ENCODE measurements around the gene GTF2A1L.
"Not testable (repeated sequence)": the region's sequence is repeated elsewhere in the genome, so short reads cannot be mapped to it uniquely, and the experiment has no call there.

Gene GTF2A1L

DNA sequence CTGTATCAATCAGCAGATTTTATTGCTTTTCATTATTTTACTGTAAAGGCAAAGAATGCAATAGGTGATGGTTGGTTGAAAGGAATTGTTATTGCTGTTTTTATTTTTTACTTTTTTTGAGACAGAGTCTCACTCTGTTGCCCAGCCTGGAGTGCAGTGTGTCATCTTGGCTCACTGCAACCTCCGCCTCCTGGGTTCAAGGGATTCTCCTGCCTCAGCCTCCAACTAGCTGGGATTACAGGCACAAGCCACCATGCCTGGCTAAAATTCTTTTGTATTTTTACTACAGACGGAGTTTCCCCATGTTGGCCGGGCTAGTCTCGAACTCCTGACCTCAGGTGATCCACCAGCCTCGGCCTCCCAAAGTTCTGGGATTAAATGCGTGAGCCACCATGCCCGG is 20.9 kb upstream of the GTF2A1L start:
- not testable (repeated sequence) for H3K27ac Mint-ChIP-seq; H3K9me3 Mint-ChIP-seq; H3K36me3 Mint-ChIP-seq (ENCODE audit: low read depth); H3K27me3 Mint-ChIP-seq (ENCODE audit: low read depth); H3K4me1 Mint-ChIP-seq (ENCODE audit: low read depth); H3K4me3 Mint-ChIP-seq

DNA sequence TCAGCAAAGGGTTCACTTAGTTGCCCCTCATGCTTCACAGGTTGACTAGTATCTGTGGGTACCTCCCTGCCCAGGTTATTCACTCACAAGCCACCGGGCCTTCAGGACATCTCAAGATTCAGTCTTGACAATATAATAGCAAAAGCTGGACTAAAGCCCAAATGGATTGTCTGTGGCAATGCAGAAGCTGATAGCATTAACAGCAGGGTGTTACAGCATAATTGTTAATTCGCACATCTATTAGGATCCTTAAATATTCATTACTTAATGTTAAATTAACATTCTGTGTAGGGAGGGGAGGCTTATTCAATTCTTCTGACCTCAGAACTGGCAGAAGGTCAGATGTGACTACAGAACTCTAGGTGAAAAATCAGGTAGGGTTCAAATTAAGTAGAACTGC is 20.2 kb upstream of the GTF2A1L start:
- H3K36me3 Mint-ChIP-seq (ENCODE audit: low read depth) = no peaks in the 10 kb centered on the region
- no peaks in the 10 kb centered on the region for H3K9me3 Mint-ChIP-seq
- H3K27ac Mint-ChIP-seq = no peak overlapping the region
- H3K4me3 Mint-ChIP-seq = no peak overlapping the region
- peaks cover 4% of the 10 kb centered on the region for H3K27me3 Mint-ChIP-seq (ENCODE audit: low read depth)
- H3K4me1 Mint-ChIP-seq (ENCODE audit: low read depth) = no peaks in the 10 kb centered on the region

DNA sequence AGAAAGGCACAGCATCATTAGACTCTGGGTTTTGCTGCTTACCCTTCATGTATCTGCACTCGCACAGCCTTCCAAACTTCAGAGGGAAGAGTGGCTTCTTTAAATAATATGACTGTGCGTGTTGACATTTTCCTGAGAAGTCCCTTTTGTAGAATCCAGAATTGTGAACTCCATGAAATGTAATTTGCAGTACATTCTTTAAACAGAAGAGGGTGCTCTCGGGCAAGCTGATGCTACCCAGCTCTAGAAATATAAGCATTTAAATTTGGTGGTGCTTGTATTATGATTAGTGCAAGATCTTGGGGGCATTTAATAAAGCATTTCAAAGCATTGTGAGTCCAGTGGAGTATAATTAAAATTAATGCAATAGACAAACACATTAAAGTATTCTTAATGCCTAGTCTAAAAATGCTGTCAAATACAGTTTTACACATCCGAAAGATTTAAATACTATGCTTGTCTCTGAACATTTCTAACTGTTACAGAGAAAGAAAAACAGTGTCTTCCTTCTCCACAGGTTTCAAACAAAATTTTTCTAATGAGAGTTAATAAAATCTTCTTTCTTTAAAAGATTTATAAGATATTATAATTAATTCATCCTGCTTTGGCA is 17.3 kb upstream of the GTF2A1L start:
- no peak overlapping the region for H3K4me3 Mint-ChIP-seq
- no peak overlapping the region for H3K27ac Mint-ChIP-seq
- peaks cover 4% of the 10 kb centered on the region for H3K27me3 Mint-ChIP-seq (ENCODE audit: low read depth)
- H3K36me3 Mint-ChIP-seq (ENCODE audit: low read depth) = no peaks in the 10 kb centered on the region
- H3K9me3 Mint-ChIP-seq = no peaks in the 10 kb centered on the region
- H3K4me1 Mint-ChIP-seq (ENCODE audit: low read depth) = no peaks in the 10 kb centered on the region

DNA sequence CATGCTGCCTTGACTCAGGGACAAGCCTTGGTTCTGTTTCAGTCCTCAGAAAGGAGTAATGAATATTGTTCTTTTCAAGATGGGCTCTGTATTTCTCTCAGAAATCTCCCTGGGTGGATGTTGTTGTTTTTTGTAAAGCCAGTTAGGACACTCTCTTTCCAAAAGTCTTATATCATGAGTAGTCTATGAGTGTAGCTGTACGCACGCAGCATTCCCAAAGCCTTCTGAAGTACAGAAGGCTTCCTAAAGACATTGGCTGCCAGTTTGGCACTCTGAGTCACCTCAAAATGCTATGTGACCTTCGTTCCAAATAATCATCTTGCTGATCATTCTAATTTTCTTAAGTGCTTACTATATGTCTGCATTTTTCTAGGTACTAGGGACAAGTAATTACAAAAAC is 16.7 kb upstream of the GTF2A1L start:
- no peak overlapping the region for H3K4me3 Mint-ChIP-seq
- no peaks in the 10 kb centered on the region for H3K36me3 Mint-ChIP-seq (ENCODE audit: low read depth)
- peaks cover 4% of the 10 kb centered on the region for H3K27me3 Mint-ChIP-seq (ENCODE audit: low read depth)
- no peaks in the 10 kb centered on the region for H3K4me1 Mint-ChIP-seq (ENCODE audit: low read depth)
- H3K27ac Mint-ChIP-seq = no peak overlapping the region
- no peaks in the 10 kb centered on the region for H3K9me3 Mint-ChIP-seq

DNA sequence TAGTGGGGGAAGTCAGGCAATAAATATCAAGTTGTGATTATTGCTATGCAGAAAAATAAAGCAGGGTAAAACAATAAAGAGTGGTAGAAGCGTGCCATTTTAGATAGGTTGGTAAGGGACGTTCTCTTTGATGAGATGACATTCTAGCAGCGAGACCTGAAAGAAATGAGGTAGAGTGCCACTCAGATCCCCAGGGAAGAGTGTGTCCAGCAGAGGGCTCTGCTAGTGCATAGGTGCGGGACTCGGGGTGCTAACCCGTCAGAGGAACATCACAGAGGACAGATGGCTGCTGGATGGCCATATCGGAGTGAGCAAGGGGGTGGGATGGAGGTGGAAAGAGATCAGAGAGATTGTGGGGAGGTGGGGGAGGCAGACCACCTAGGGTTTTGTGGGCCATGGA is 16.3 kb upstream of the GTF2A1L start:
- Mint-ChIP-seq H3K27ac (no peak overlapping the region), H3K27me3 (ENCODE audit: low read depth) (peaks cover 4% of the 10 kb centered on the region)

DNA sequence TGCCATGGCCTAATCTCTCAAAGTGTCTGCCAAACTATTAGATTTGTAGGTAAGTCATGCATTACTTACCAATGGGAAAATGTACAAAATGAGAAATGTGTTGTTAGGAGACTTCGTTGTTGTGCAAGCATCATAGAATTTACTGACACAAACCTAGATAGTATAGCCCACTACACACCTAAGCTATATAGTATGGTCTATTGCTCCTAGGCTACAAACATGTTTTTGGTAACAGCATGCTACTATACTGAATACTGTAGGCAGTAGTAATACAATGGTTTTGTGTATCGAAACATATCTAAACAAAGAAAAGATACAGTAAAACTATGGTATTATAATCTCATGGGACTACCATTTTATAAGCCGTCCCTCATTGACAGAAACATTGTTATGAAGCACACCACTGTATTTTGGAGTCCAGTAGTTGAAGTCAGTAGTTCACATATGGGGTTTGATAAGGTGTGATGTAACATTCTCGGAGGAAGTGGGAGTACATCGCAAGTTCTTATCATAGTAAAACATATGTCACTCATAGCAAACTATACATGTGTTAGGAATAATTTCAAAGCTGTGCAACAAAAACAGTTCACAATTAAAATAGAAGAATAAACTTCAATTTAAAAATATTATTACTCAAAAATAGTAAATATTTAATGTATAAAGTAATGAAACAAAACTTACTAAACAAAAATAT is 12.0 kb upstream of the GTF2A1L start:
- no peak overlapping the region for H3K27ac Mint-ChIP-seq
- no peak overlapping the region for H3K4me3 Mint-ChIP-seq
- H3K36me3 Mint-ChIP-seq (ENCODE audit: low read depth) = no peaks in the 10 kb centered on the region
- H3K4me1 Mint-ChIP-seq (ENCODE audit: low read depth) = no peaks in the 10 kb centered on the region
- H3K9me3 Mint-ChIP-seq = no peaks in the 10 kb centered on the region
- peaks cover 4% of the 10 kb centered on the region for H3K27me3 Mint-ChIP-seq (ENCODE audit: low read depth)

More for the DNA sequence above, 16.3 kb upstream of the GTF2A1L start:
- H3K9me3 Mint-ChIP-seq = no peaks in the 10 kb centered on the region
- no peaks in the 10 kb centered on the region for H3K36me3 Mint-ChIP-seq (ENCODE audit: low read depth)
- H3K4me1 Mint-ChIP-seq (ENCODE audit: low read depth) = no peaks in the 10 kb centered on the region
- no peak overlapping the region for H3K4me3 Mint-ChIP-seq

DNA sequence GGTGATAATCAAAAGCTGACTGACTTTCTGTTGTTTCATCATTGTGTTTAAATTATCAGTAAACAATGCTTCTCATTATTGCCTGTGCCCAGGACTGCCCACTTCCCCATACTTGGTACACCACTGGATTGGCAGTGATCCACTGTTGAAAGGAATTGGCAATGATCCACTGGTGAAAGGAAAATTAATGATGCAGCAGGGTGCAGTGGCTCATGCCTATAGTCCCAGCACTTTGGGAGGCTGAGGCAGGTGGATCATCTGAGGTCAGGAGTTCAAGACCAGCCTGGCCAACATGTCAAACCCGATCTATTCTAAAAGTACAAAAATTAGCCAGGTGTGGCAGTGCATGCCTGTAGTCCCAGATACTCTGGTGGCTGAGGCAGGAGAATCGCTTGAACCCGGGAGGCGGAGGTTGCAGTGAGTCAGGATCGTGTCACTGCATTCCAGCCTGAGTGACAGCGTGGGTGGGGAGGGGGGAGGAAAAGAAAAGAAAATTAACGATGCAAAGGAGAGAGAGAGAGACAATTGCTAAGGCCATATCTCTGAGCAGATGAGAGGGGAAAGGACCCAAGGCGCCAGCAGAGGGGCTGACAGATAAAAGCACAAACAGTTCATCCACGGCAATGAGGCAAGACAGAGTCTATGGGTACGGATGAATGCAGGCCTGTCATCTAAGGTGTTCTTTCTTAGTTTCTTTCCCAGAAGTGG is 10.2 kb upstream of the GTF2A1L start:
- Mint-ChIP-seq H3K4me3 (no peak overlapping the region), H3K9me3 (no peaks in the 10 kb centered on the region), H3K4me1 (ENCODE audit: low read depth) (no peaks in the 10 kb centered on the region), H3K27ac (no peak overlapping the region), H3K36me3 (ENCODE audit: low read depth) (no peaks in the 10 kb centered on the region), H3K27me3 (ENCODE audit: low read depth) (peaks cover 4% of the 10 kb centered on the region)

DNA sequence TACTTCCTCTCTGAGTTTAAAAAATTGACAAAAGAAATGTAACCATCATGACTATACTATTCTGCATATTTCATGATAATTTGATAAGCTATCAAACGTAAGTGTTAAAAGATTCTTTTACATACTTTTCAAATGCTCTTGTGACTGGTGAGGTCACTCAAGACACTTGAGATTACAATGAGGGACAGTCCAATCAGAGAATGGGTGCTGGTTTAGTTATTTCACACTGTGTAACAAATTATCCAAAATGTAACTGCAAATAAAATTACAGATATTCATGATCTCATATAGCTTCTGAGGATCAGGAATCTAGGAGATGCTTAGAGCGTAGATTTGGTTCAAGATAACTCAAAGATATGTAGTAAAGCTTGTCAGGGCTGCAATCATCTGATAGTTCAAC is 4.4 kb upstream of the GTF2A1L start:
- no peaks in the 10 kb centered on the region for H3K9me3 Mint-ChIP-seq
- H3K36me3 Mint-ChIP-seq (ENCODE audit: low read depth) = no peaks in the 10 kb centered on the region
- H3K4me3 Mint-ChIP-seq = no peak overlapping the region
- H3K4me1 Mint-ChIP-seq (ENCODE audit: low read depth) = no peaks in the 10 kb centered on the region
- no peak overlapping the region for H3K27ac Mint-ChIP-seq
- H3K27me3 Mint-ChIP-seq (ENCODE audit: low read depth) = no peaks in the 10 kb centered on the region

DNA sequence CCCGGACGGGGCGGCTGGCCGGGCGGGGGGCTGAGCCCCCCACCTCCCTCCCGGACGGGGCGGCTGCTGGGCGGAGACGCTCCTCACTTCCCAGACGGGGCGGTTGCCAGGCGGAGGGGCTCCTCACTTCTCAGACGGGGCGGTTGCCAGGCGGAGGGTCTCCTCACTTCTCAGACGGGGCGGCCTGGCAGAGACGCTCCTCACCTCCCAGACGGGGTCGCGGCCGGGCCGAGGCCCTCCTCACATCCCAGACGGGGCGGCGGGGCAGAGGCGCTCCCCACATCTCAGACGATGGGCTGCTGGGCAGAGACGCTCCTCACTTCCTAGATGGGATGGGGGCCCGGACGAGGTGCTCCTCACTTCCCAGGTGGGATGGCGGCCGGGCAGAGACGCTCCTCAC is 3.1 kb upstream of the GTF2A1L start:
- not testable (repeated sequence) for H3K4me1 Mint-ChIP-seq (ENCODE audit: low read depth); H3K27ac Mint-ChIP-seq; H3K27me3 Mint-ChIP-seq (ENCODE audit: low read depth); H3K4me3 Mint-ChIP-seq; H3K9me3 Mint-ChIP-seq; H3K36me3 Mint-ChIP-seq (ENCODE audit: low read depth)

DNA sequence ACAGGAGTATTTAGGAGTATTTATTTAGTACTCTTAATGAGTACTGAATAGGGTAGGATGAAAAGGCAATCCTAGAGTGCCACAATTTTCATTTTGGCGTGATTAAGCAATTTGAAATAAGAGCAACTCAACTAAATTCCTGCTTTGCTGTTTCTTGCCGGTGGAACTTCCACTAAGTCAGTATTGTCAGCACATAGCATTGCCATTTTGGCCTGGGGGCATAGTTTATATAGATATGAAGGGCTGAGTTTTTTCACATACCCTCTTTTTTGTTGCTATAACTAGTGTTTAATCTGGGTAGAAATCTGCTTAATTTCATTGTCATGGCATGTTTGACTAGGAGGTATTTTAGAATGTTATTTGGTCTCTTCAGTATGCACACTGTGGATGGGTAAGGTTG is 1.9 kb downstream of the GTF2A1L start:
- no peak overlapping the region for H3K4me3 Mint-ChIP-seq
- H3K27me3 Mint-ChIP-seq (ENCODE audit: low read depth) = no peaks in the 10 kb centered on the region
- no peak overlapping the region for H3K27ac Mint-ChIP-seq
- no peaks in the 10 kb centered on the region for H3K9me3 Mint-ChIP-seq
- no peaks in the 10 kb centered on the region for H3K36me3 Mint-ChIP-seq (ENCODE audit: low read depth)
- H3K4me1 Mint-ChIP-seq (ENCODE audit: low read depth) = no peaks in the 10 kb centered on the region

DNA sequence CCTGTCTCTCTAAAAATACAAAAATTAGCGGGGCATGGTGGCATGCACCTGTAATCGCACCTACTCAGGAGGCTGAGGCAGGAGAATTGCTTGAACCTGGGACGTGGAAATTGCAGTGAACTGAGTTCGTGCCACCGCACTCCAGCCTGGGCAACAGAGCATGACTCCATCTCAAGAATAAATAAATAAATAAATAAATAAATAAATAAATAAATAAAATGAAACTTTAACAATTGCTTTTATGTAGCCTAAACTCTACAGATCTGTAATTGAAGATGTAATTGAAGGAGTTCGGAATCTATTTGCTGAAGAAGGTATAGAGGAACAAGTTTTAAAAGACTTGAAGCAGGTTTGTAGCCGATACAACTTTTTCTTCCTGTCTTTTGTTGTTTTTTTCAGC is 2.9 kb downstream of the GTF2A1L start:
- Mint-ChIP-seq H3K4me3 (no peak overlapping the region), H3K27ac (no peak overlapping the region), H3K36me3 (ENCODE audit: low read depth) (no peaks in the 10 kb centered on the region), H3K9me3 (no peaks in the 10 kb centered on the region), H3K27me3 (ENCODE audit: low read depth) (no peaks in the 10 kb centered on the region), H3K4me1 (ENCODE audit: low read depth) (no peaks in the 10 kb centered on the region)

DNA sequence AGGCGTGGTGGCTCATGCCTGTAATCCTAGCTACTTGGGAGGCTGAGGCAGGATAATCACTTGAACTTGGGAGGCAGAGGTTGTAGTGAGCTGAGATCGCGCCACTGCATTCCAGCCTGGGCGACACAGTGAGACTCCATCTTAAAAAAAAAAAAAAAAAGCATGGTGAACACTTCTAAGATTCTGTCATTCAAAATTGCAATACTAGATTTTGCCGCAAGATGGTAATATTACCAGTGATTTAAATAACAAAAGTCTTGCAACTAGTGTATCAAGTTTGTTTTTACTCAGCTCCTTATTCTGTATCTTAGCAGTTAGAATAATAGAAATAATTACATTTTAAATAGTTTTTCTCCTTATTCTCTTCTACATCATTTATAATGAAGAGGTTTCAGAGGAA is 5.0 kb downstream of the GTF2A1L start:
- H3K27me3 Mint-ChIP-seq (ENCODE audit: low read depth); H3K4me3 Mint-ChIP-seq; H3K9me3 Mint-ChIP-seq: not testable (repeated sequence)

DNA sequence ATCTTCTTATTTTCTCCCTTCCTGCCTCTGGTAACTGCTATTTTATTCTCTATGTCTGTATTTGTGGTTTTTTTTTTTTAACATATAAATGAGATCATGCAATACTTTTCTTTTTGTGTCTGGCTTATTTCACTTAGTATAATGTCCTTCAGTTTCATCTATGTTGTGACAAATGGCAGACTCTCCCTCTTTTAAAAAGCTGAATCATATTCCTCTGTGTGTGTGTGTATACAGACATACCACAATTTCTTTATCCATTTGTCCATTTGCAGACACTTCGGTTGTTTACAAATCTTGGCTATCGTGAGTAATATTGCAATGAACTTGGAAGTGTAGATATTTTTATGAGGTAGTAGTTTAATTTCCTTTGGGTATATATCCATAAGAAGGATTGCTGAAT is 7.0 kb downstream of the GTF2A1L start:
- no peaks in the 10 kb centered on the region for H3K27me3 Mint-ChIP-seq (ENCODE audit: low read depth)
- no peak overlapping the region for H3K27ac Mint-ChIP-seq
- H3K4me3 Mint-ChIP-seq = no peak overlapping the region
- H3K9me3 Mint-ChIP-seq = no peaks in the 10 kb centered on the region
- no peaks in the 10 kb centered on the region for H3K4me1 Mint-ChIP-seq (ENCODE audit: low read depth)
- H3K36me3 Mint-ChIP-seq (ENCODE audit: low read depth) = no peaks in the 10 kb centered on the region

More for the DNA sequence above, 5.0 kb downstream of the GTF2A1L start:
- not testable (repeated sequence) for H3K27ac Mint-ChIP-seq; H3K4me1 Mint-ChIP-seq (ENCODE audit: low read depth); H3K36me3 Mint-ChIP-seq (ENCODE audit: low read depth)

DNA sequence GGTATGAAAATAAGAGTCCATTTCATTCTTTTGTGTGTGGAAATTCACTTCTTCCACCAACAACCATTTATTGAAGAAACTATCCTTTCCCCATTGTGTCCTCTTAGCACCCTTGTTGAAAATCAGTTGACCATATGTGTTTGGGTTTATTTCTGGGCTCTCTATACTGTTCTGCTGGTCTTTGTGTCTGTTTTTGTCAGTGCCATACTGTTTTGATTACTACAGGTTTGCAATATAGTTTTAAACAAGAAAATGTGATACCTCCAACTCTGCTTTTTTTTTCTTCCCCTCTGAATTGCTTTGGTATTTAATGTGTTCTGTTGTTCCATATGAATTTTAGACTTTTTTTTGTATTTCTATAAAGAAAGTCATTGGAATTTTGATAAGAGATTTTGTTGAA is 8.4 kb downstream of the GTF2A1L start:
- no peaks in the 10 kb centered on the region for H3K4me1 Mint-ChIP-seq (ENCODE audit: low read depth)
- no peak overlapping the region for H3K4me3 Mint-ChIP-seq
- no peak overlapping the region for H3K27ac Mint-ChIP-seq
- H3K27me3 Mint-ChIP-seq (ENCODE audit: low read depth) = no peaks in the 10 kb centered on the region
- no peaks in the 10 kb centered on the region for H3K9me3 Mint-ChIP-seq
- H3K36me3 Mint-ChIP-seq (ENCODE audit: low read depth) = no peaks in the 10 kb centered on the region

DNA sequence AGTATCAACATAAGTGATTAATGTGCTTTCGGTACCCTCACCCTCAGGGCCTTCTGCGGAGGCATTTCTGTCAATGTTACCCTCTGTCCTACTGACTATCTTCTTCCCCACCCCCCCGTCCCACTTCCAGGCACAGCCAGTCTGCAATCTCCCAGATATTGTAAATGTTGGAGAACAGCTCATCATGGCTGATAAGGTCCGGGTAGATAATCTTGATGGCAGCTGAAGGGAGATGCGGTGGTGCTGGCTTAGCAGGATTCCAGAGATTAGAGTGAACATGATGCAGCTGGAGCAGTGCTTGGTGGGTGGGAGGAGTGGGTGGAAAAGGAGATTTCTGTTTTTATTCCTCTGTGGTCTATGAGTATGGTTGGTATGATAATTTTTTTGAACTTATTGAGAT is 15.5 kb downstream of the GTF2A1L start:
- Mint-ChIP-seq H3K36me3 (ENCODE audit: low read depth) (no peaks in the 10 kb centered on the region), H3K4me1 (ENCODE audit: low read depth) (no peaks in the 10 kb centered on the region), H3K27me3 (ENCODE audit: low read depth) (no peaks in the 10 kb centered on the region), H3K4me3 (no peak overlapping the region), H3K9me3 (peaks cover 6% of the 10 kb centered on the region), H3K27ac (no peak overlapping the region)
